ENCODE data around the gene RNF145.

The RNF145 gene

GRCh38 chr5:159195775-159196174, 13.6 kb downstream of the RNF145 start:
- no peak for DNase-seq (ENCODE audit: low read depth, low spot score)
- H3K9me3 ChIP-seq (ENCODE audit: low read depth, low read length): no peaks in the 10 kb centered on the region
- H3K4me3 ChIP-seq: no peak overlapping the region
- H3K9ac ChIP-seq (ENCODE audit: insufficient read length): no peak overlapping the region
- TF ChIP-seq EZH2 (IDR thresholded peaks at IDR 0.05) (no peak), POLR2AphosphoS5 (IDR thresholded peaks at IDR 0.05; ENCODE audit: borderline replicate concordance, low read depth, low read length) (no peak), FOXP2 (optimal IDR thresholded peaks at IDR 0.05; ENCODE audit: control extremely low read depth, extremely low read length, insufficient read depth) (no peak)
- H3K36me3 ChIP-seq (ENCODE audit: insufficient read depth, low read length): peaks cover 77% of the 10 kb centered on the region
- no peak overlapping the region for H3K27ac ChIP-seq

GRCh38 chr5:159190170-159190569, 19.2 kb downstream of the RNF145 start:
- TF ChIP-seq POLR2AphosphoS5 (IDR thresholded peaks at IDR 0.05; ENCODE audit: borderline replicate concordance, low read depth, low read length) (no peak), EZH2 (IDR thresholded peaks at IDR 0.05) (no peak), FOXP2 (optimal IDR thresholded peaks at IDR 0.05; ENCODE audit: control extremely low read depth, extremely low read length, insufficient read depth) (no peak)
- Histone ChIP-seq H3K4me3 (no peak overlapping the region), H3K9ac (ENCODE audit: insufficient read length) (no peak overlapping the region), H3K9me3 (ENCODE audit: low read depth, low read length) (no peaks in the 10 kb centered on the region), H3K36me3 (ENCODE audit: insufficient read depth, low read length) (peaks cover 62% of the 10 kb centered on the region), H3K27ac (no peak overlapping the region)
- DNase-seq (ENCODE audit: low read depth, low spot score): no peak

GRCh38 chr5:159189310-159189709, 20.0 kb downstream of the RNF145 start:
- Histone ChIP-seq H3K9ac (ENCODE audit: insufficient read length) (no peak overlapping the region), H3K27ac (no peak overlapping the region), H3K4me3 (no peak overlapping the region), H3K36me3 (ENCODE audit: insufficient read depth, low read length) (peaks cover 56% of the 10 kb centered on the region), H3K9me3 (ENCODE audit: low read depth, low read length) (no peaks in the 10 kb centered on the region)
- TF ChIP-seq POLR2AphosphoS5 (IDR thresholded peaks at IDR 0.05; ENCODE audit: borderline replicate concordance, low read depth, low read length): no peak
- no peak for DNase-seq (ENCODE audit: low read depth, low spot score)

GRCh38 chr5:159187719-159188118, 21.6 kb downstream of the RNF145 start:
- TF ChIP-seq FOXP2 (optimal IDR thresholded peaks at IDR 0.05; ENCODE audit: control extremely low read depth, extremely low read length, insufficient read depth): no peak
- TF ChIP-seq POLR2AphosphoS5 (IDR thresholded peaks at IDR 0.05; ENCODE audit: borderline replicate concordance, low read depth, low read length): no peak
- no peak for TF ChIP-seq EZH2 (IDR thresholded peaks at IDR 0.05)
- Histone ChIP-seq H3K4me3 (no peak overlapping the region), H3K27ac (no peak overlapping the region), H3K36me3 (ENCODE audit: insufficient read depth, low read length) (peaks cover 43% of the 10 kb centered on the region), H3K9ac (ENCODE audit: insufficient read length) (no peak overlapping the region), H3K9me3 (ENCODE audit: low read depth, low read length) (no peaks in the 10 kb centered on the region)
- DNase-seq (ENCODE audit: low read depth, low spot score): no peak

- Histone ChIP-seq H3K4me3 (no peak overlapping the region), H3K9ac (ENCODE audit: insufficient read length) (no peak overlapping the region), H3K9me3 (ENCODE audit: low read depth, low read length) (no peaks in the 10 kb centered on the region), H3K27ac (no peak overlapping the region), H3K36me3 (ENCODE audit: insufficient read depth, low read length) (peaks cover 45% of the 10 kb centered on the region)
- no peak for DNase-seq (ENCODE audit: low read depth, low spot score)
- TF ChIP-seq EZH2 (IDR thresholded peaks at IDR 0.05) (no peak), POLR2AphosphoS5 (IDR thresholded peaks at IDR 0.05; ENCODE audit: borderline replicate concordance, low read depth, low read length) (no peak)
Measured at GRCh38 chr5:159186319-159186718, 23.0 kb downstream of the RNF145 start.

GRCh38 chr5:159185773-159186172, 23.6 kb downstream of the RNF145 start:
- H3K36me3 ChIP-seq (ENCODE audit: insufficient read depth, low read length): peaks cover 43% of the 10 kb centered on the region
- no peak overlapping the region for H3K4me3 ChIP-seq
- H3K9ac ChIP-seq (ENCODE audit: insufficient read length): no peak overlapping the region
- TF ChIP-seq POLR2AphosphoS5 (IDR thresholded peaks at IDR 0.05; ENCODE audit: borderline replicate concordance, low read depth, low read length) (no peak), EZH2 (IDR thresholded peaks at IDR 0.05) (no peak), FOXP2 (optimal IDR thresholded peaks at IDR 0.05; ENCODE audit: control extremely low read depth, extremely low read length, insufficient read depth) (no peak)
- DNase-seq (ENCODE audit: low read depth, low spot score): no peak
- H3K9me3 ChIP-seq (ENCODE audit: low read depth, low read length): no peaks in the 10 kb centered on the region
- no peak overlapping the region for H3K27ac ChIP-seq

- H3K27ac ChIP-seq: no peak overlapping the region
Measured at GRCh38 chr5:159184858-159185381, 24.4 kb downstream of the RNF145 start.

GRCh38 chr5:159184236-159184635, 25.1 kb downstream of the RNF145 start:
- TF ChIP-seq POLR2AphosphoS5 (IDR thresholded peaks at IDR 0.05; ENCODE audit: borderline replicate concordance, low read depth, low read length) (no peak), FOXP2 (optimal IDR thresholded peaks at IDR 0.05; ENCODE audit: control extremely low read depth, extremely low read length, insufficient read depth) (no peak), EZH2 (IDR thresholded peaks at IDR 0.05) (no peak)
- no peak overlapping the region for H3K27ac ChIP-seq
- H3K9me3 ChIP-seq (ENCODE audit: low read depth, low read length): no peaks in the 10 kb centered on the region
- DNase-seq (ENCODE audit: low read depth, low spot score): no peak
- no peak overlapping the region for H3K4me3 ChIP-seq
- no peak overlapping the region for H3K9ac ChIP-seq (ENCODE audit: insufficient read length)
- peaks cover 36% of the 10 kb centered on the region for H3K36me3 ChIP-seq (ENCODE audit: insufficient read depth, low read length)

More at GRCh38 chr5:159184858-159185381, 24.4 kb downstream of the RNF145 start:
- Histone ChIP-seq H3K36me3 (ENCODE audit: insufficient read depth, low read length) (peaks cover 40% of the 10 kb centered on the region), H3K9me3 (ENCODE audit: low read depth, low read length) (no peaks in the 10 kb centered on the region), H3K9ac (ENCODE audit: insufficient read length) (no peak overlapping the region), H3K4me3 (no peak overlapping the region)
- no peak for DNase-seq (ENCODE audit: low read depth, low spot score)
- TF ChIP-seq EZH2 (IDR thresholded peaks at IDR 0.05) (no peak), POLR2AphosphoS5 (IDR thresholded peaks at IDR 0.05; ENCODE audit: borderline replicate concordance, low read depth, low read length) (no peak), FOXP2 (optimal IDR thresholded peaks at IDR 0.05; ENCODE audit: control extremely low read depth, extremely low read length, insufficient read depth) (no peak)

- H3K9me3 ChIP-seq (ENCODE audit: low read depth, low read length): no peaks in the 10 kb centered on the region
- TF ChIP-seq EZH2 (IDR thresholded peaks at IDR 0.05): no peak
- TF ChIP-seq FOXP2 (optimal IDR thresholded peaks at IDR 0.05; ENCODE audit: control extremely low read depth, extremely low read length, insufficient read depth): no peak
- no peak for TF ChIP-seq POLR2AphosphoS5 (IDR thresholded peaks at IDR 0.05; ENCODE audit: borderline replicate concordance, low read depth, low read length)
- peaks cover 40% of the 10 kb centered on the region for H3K36me3 ChIP-seq (ENCODE audit: insufficient read depth, low read length)
- H3K4me3 ChIP-seq: no peak overlapping the region
- no peak overlapping the region for H3K9ac ChIP-seq (ENCODE audit: insufficient read length)
- H3K27ac ChIP-seq: no peak overlapping the region
- DNase-seq (ENCODE audit: low read depth, low spot score): no peak
Measured at GRCh38 chr5:159183247-159183646, 26.1 kb downstream of the RNF145 start.

Measured in SK-N-MC (cell line).